ENCODE results near the gene HSPA1A. TPM values are rescaled to one million over a fixed set of nuclear protein-coding genes. Genes with fewer than 3 reads are reported as not detected.
"Not testable (repeated sequence)": the region's sequence is repeated elsewhere in the genome, so short reads cannot be mapped to it uniquely, and the experiment has no call there.

Gene HSPA1A
- total RNA-seq, 1 experiment from 2014 or later = 77.3 TPM

DNA sequence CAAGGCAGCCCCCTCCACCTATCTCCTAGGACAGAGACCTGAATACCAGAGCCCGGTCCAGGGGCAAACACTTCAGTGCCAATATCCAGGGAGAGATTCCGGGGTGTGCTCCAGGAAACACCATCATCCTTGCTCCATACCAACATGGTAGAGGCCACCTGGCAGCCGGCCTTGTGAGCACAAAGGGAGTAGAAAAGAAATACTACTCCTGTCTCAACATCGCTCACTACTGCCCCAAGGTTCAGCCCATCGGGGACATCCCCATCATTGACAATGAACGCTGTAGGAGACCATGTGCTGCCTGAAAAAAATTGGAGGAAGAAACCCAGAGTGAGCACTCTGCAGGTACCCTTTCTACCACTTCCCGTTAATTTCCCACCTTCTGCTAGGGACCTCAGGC, 45.8 kb downstream of the HSPA1A start:
- peaks cover 67% of the 10 kb centered on the region for H3K36me3 Mint-ChIP-seq (ENCODE audit: insufficient read depth, unreplicated experiment)
- DNase-seq = no peak
- Histone ChIP-seq H3K4me1 (peaks cover 14% of the 10 kb centered on the region), H3K36me3 (ENCODE audit: control insufficient read depth, insufficient read depth, low read length) (peaks cover 9% of the 10 kb centered on the region), H3K27me3 (replicated peaks; ENCODE audit: control insufficient read depth, insufficient read depth, low read length) (no peaks in the 10 kb centered on the region), H3K9me3 (no peaks in the 10 kb centered on the region), H3K4me3 (ENCODE audit: low read depth, low read length) (peak overlapping the region; percentile 76; the same call in 1 of the 2 replicates)
- TF ChIP-seq, protein P1, sequence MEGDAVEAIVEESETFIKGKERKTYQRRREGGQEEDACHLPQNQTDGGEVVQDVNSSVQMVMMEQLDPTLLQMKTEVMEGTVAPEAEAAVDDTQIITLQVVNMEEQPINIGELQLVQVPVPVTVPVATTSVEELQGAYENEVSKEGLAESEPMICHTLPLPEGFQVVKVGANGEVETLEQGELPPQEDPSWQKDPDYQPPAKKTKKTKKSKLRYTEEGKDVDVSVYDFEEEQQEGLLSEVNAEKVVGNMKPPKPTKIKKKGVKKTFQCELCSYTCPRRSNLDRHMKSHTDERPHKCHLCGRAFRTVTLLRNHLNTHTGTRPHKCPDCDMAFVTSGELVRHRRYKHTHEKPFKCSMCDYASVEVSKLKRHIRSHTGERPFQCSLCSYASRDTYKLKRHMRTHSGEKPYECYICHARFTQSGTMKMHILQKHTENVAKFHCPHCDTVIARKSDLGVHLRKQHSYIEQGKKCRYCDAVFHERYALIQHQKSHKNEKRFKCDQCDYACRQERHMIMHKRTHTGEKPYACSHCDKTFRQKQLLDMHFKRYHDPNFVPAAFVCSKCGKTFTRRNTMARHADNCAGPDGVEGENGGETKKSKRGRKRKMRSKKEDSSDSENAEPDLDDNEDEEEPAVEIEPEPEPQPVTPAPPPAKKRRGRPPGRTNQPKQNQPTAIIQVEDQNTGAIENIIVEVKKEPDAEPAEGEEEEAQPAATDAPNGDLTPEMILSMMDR (IDR thresholded peaks at IDR 0.05; ENCODE audit: insufficient read depth in 1 of 2, low read depth in 1 of 2, low read length in 1 of 2, severe bottlenecking in 1 of 2, unreplicated experiment in 1 of 2) = no peak
- no peak overlapping the region for H3K27ac Mint-ChIP-seq (ENCODE audit: unreplicated experiment)
- H3K9me3 Mint-ChIP-seq (ENCODE audit: unreplicated experiment) = no peaks in the 10 kb centered on the region
- POLR2A ChIA-PET = no interaction called here
- H3K27me3 Mint-ChIP-seq (ENCODE audit: insufficient read depth, unreplicated experiment) = no peaks in the 10 kb centered on the region
- intact Hi-C loops (cut with micrococcal nuclease; ENCODE audit: unreplicated experiment) = no loop called here
- BruUV-seq (replicated peaks) = no TSS peak
- H3K4me1 Mint-ChIP-seq (ENCODE audit: low read depth, unreplicated experiment) = peaks cover 24% of the 10 kb centered on the region
- CTCF ChIA-PET = no interaction called here
- peak overlapping the region; percentile 100 for H3K4me3 Mint-ChIP-seq (ENCODE audit: unreplicated experiment)

DNA sequence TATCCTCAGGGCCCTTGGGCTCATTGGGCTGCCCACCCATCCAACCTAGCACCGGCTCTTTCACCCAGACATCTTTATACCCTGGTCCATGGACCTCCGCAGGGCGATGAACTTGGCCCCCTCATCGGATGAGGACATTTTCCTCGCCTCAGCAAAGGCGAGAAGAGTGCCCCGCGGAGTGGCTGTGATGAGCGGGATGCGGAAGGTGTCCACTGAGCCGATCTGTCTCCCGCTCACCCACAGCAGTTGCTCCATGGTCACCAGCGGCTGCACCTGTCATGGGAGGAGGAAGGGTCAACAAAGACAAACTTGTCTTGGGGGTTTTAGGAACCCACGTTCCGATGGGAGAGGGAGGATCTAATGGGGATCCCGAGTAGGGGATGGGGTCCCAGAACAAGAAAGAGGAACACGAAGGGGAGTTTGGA, 46.6 kb downstream of the HSPA1A start:
- Mint-ChIP-seq H3K4me3 (ENCODE audit: unreplicated experiment) (peak overlapping the region; percentile 100), H3K4me1 (ENCODE audit: low read depth, unreplicated experiment) (peaks cover 24% of the 10 kb centered on the region), H3K27ac (ENCODE audit: unreplicated experiment) (peak overlapping the region; percentile 100), H3K36me3 (ENCODE audit: insufficient read depth, unreplicated experiment) (peaks cover 60% of the 10 kb centered on the region), H3K27me3 (ENCODE audit: insufficient read depth, unreplicated experiment) (no peaks in the 10 kb centered on the region), H3K9me3 (ENCODE audit: unreplicated experiment) (no peaks in the 10 kb centered on the region)
- ChIA-PET CTCF (interaction anchor here (0.8 to 1.1 kb wide), 2 partner anchors 61 to 89 kb away, joined by 3 to 7 read pairs; no protein-coding TSS in a partner anchor), POLR2A (interaction anchor here (0.5 to 3.3 kb wide), 10 partner anchors 14 to 320 kb away, joined by 5 to 40 read pairs (median 9); partner anchors contain the start of genes ABHD16A, DDX39B, EHMT2 and HSPA1B)
- H3K4me1 ChIP-seq = peaks cover 14% of the 10 kb centered on the region
- peak overlapping the region; percentile 76 for H3K4me3 ChIP-seq (ENCODE audit: low read depth, low read length)
- peaks cover 9% of the 10 kb centered on the region for H3K36me3 ChIP-seq (ENCODE audit: control insufficient read depth, insufficient read depth, low read length)
- no peak for DNase-seq
- no peaks in the 10 kb centered on the region for H3K9me3 ChIP-seq
- intact Hi-C loops (cut with micrococcal nuclease; ENCODE audit: unreplicated experiment) = loop anchor here (2.0 kb wide), 1 partner anchor 55 kb away; the partner anchor contains the start of gene LSM2
- no peaks in the 10 kb centered on the region for H3K27me3 ChIP-seq (replicated peaks; ENCODE audit: control insufficient read depth, insufficient read depth, low read length)
- TSS peak; percentile 51 for BruUV-seq (replicated peaks)
- TF ChIP-seq, protein P1 (IDR thresholded peaks at IDR 0.05; ENCODE audit: insufficient read depth in 1 of 2, low read depth in 1 of 2, low read length in 1 of 2, severe bottlenecking in 1 of 2, unreplicated experiment in 1 of 2) = no peak

DNA sequence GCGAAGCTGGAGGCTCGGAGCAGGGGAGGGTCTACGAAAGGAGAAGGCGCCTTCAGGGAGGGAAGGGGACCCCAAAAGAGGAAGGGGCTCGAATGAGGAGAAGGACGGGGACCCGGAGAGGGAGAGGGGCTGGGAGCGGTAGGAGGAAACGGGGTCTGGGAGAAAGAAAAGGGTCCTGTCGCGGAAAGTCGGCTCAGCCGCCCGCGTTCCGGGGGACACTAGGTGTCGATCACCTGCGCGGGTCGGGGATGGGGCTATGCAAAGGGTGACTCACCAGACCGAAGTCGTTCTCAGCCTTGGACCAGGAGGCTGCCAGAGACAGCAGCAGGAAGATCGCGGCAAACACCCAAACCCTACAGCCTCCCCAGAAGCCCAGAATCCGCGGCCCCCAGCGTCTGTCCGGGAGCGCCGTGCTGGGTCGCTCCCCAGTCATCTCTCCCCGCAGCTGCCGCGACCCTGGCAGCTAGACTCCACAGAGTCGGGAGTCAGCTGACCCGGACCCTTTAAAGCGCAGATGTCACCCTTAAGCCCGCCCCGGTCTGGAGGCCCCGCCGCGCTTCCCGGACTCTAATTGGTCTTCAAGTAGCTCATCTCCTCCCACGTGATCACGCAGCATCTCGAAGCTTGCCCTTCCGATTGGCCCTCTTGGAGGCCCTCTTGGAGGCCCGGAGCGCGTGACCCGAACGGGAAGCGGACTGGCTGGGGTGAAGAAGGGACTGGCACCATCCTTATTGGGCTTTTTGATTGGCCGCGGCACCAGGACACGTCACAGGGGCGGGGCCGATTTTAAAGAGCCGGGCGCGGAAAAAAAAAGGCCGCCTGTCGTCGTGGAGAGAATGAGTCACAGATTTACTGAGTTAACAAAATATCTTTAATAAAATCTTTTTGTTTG, 47.2 kb downstream of the HSPA1A start, which contains the start of gene NEU1:
Gene NEU1, minus strand, starts transcription at position 478 of the 892 bp plus-strand sequence. Its CDS starts 45 bp downstream, at position 433.
- peak within 1 kb of the TSS; percentile 100 for H3K4me3 Mint-ChIP-seq (ENCODE audit: unreplicated experiment)
- H3K27me3 Mint-ChIP-seq (ENCODE audit: insufficient read depth, unreplicated experiment) = no peaks in the 10 kb centered on the region
- CTCF ChIA-PET = interaction anchor here (0.6 to 1.8 kb wide), 15 partner anchors 12 to 210 kb away, joined by 3 to 10 read pairs (median 3); partner anchors contain the start of genes BAG6, CLIC1, DDAH2 and LSM2
- no TSS peak for BruUV-seq (replicated peaks)
- H3K4me3 ChIP-seq (ENCODE audit: low read depth, low read length) = peak within 1 kb of the TSS; percentile 76
- peak within 1 kb of the TSS; percentile 100 for H3K27ac Mint-ChIP-seq (ENCODE audit: unreplicated experiment)
- TF ChIP-seq, protein P1 (IDR thresholded peaks at IDR 0.05; ENCODE audit: insufficient read depth in 1 of 2, low read depth in 1 of 2, low read length in 1 of 2, severe bottlenecking in 1 of 2, unreplicated experiment in 1 of 2) = no peak
- peaks cover 14% of the 10 kb centered on the region for H3K4me1 ChIP-seq
- H3K9me3 ChIP-seq = no peaks in the 10 kb centered on the region
- peaks cover 24% of the 10 kb centered on the region for H3K4me1 Mint-ChIP-seq (ENCODE audit: low read depth, unreplicated experiment)
- POLR2A ChIA-PET = interaction anchor here (0.5 to 3.3 kb wide), 42 partner anchors 10 to 1109 kb away, joined by 3 to 40 read pairs (median 5); partner anchors contain the start of genes ABHD16A, APOM, ATF6B and BAG6
- H3K9me3 Mint-ChIP-seq (ENCODE audit: unreplicated experiment) = no peaks in the 10 kb centered on the region
- peaks cover 54% of the 10 kb centered on the region for H3K36me3 Mint-ChIP-seq (ENCODE audit: insufficient read depth, unreplicated experiment)
- peak; percentile 99 to 100 for DNase-seq
- H3K36me3 ChIP-seq (ENCODE audit: control insufficient read depth, insufficient read depth, low read length) = peaks cover 9% of the 10 kb centered on the region
- intact Hi-C loops (cut with micrococcal nuclease; ENCODE audit: unreplicated experiment) = loop anchor here (1.0 to 2.0 kb wide), 6 partner anchors 15 to 182 kb away; partner anchors contain the start of genes EHMT2 and LSM2
- H3K27me3 ChIP-seq (replicated peaks; ENCODE audit: control insufficient read depth, insufficient read depth, low read length) = no peaks in the 10 kb centered on the region

DNA sequence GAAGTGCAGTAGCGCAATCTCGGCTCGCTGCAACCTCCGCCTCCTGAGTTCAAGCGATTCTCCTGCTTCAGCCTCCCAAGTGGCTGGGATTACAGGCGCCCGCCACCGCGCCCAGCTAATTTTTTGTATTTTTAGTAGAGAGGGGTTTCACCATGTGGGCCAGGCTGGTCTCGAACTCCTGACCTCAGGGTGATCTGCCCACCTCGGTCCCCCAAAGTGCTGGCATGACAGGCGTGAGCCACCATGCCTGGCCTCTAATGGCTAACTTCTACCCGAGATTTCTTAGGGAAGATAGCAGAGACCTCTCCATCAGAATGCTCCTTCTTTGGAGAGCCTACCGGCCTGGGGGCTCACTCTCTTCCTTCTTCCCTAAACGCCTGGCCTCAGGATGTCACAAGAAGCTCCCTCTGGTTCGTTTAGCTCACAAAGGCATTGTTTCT, 48.8 kb downstream of the HSPA1A start:
- peaks cover 14% of the 10 kb centered on the region for H3K4me1 ChIP-seq
- not testable (repeated sequence) for H3K9me3 ChIP-seq; H3K36me3 ChIP-seq (ENCODE audit: control insufficient read depth, insufficient read depth, low read length); BruUV-seq (replicated peaks); H3K27me3 ChIP-seq (replicated peaks; ENCODE audit: control insufficient read depth, insufficient read depth, low read length); H3K9me3 Mint-ChIP-seq (ENCODE audit: unreplicated experiment); DNase-seq; H3K27me3 Mint-ChIP-seq (ENCODE audit: insufficient read depth, unreplicated experiment)
- peak overlapping the region; percentile 56 for H3K4me3 ChIP-seq (ENCODE audit: low read depth, low read length)
- H3K4me3 Mint-ChIP-seq (ENCODE audit: unreplicated experiment) = peak overlapping the region; percentile 100
- peaks cover 24% of the 10 kb centered on the region for H3K4me1 Mint-ChIP-seq (ENCODE audit: low read depth, unreplicated experiment)
- peak overlapping the region; percentile 100 for H3K27ac Mint-ChIP-seq (ENCODE audit: unreplicated experiment)
- intact Hi-C loops (cut with micrococcal nuclease; ENCODE audit: unreplicated experiment) = loop anchor here (1.0 kb wide), 1 partner anchor 125 kb away; no protein-coding TSS in a partner anchor
- CTCF ChIA-PET = interaction anchor here (0.6 to 1.8 kb wide), 6 partner anchors 34 to 183 kb away, joined by 3 to 10 read pairs (median 3); partner anchors contain the start of genes LSM2, LY6G5C and VARS1
- H3K36me3 Mint-ChIP-seq (ENCODE audit: insufficient read depth, unreplicated experiment) = peaks cover 48% of the 10 kb centered on the region
- POLR2A ChIA-PET = interaction anchor here (0.6 to 3.3 kb wide), 6 partner anchors 16 to 1145 kb away, joined by 3 to 40 read pairs (median 4); partner anchors contain the start of gene HSPA1B

All from Caco-2 (cell line).